HEK293 (cell line): ENCODE measurements around the gene NOX5.

Source experiments
- CTCF ChIA-PET: fragments of 350-600 bp; formaldehyde crosslinking; extraction: SDS; loops from one replicate; lab custom pipeline; 2021; ENCODE audit warnings: antibody characterized with exemption; lab: Yijun Ruan, JAX
- POLR2A ChIA-PET: fragments of 300-600 bp; formaldehyde crosslinking; extraction: SDS; loops from one replicate; lab custom pipeline; 2020; ENCODE audit warnings: antibody characterized with exemption, inconsistent platforms; lab: Yijun Ruan, JAX
- H3K27ac ChIP-seq: fragments of 200-500 bp; sonication (Bioruptor generic); 2 replicates; pipeline ENCODE4 v1.5.1; 2014; ENCODE audit warnings: low read depth, low read length, control low read depth, inconsistent platforms; ENCODE audit errors: extremely low read depth
- H3K36me3 ChIP-seq, 2 experiments: fragments of 200-500 bp in 1 of 2; sonication (Bioruptor generic) in 1 of 2; 1 replicate in 1 of 2; 2 replicates in 1 of 2; pipeline ENCODE4 v1.5.1; 2014 to 2017; ENCODE audit warnings: inconsistent platforms in 2 of 2, low read length in 2 of 2; ENCODE audit not compliant: control insufficient read depth in 2 of 2, insufficient read depth in 1 of 2
- H3K4me1 ChIP-seq: fragments of 200-500 bp; sonication (Bioruptor generic); 2 replicates; pipeline ENCODE4 v1.5.1; 2014; ENCODE audit warnings: mild to moderate bottlenecking, low read length, inconsistent platforms; ENCODE audit not compliant: control insufficient read depth, insufficient read depth
- H3K4me3 ChIP-seq: 2 replicates; pipeline ENCODE4 v1.5.1; 2011; ENCODE audit warnings: low read depth, mild to moderate bottlenecking, control low read depth, low read length, moderate library complexity
- H3K9me3 ChIP-seq: fragments of 200-500 bp; sonication (Bioruptor generic); 2 replicates; pipeline ENCODE4 v1.5.1; 2014; ENCODE audit warnings: low read depth, low read length, inconsistent platforms; ENCODE audit not compliant: control insufficient read depth, insufficient read depth
- HIC1 ChIP-seq: fragments of 450-650 bp; formaldehyde crosslinking; IDR thresholded peaks from 2 replicates; pipeline ENCODE4 v1.5.1; 2016; ENCODE audit warnings: missing biosample characterization, missing genetic modification characterization
- HOXA7 ChIP-seq: sonication (generic); formaldehyde crosslinking; IDR thresholded peaks from 2 replicates; pipeline ENCODE4 v1.8.1; 2022; ENCODE audit warnings: missing genetic modification reagents, borderline replicate concordance
- HOXC10 ChIP-seq: sonication (generic); formaldehyde crosslinking; IDR thresholded peaks from 2 replicates; pipeline ENCODE4 v1.8.1; 2023; ENCODE audit warnings: mild to moderate bottlenecking, missing genetic modification reagents
- KLF16 ChIP-seq: fragments of 450-650 bp; formaldehyde crosslinking; IDR thresholded peaks from 2 replicates; pipeline ENCODE4 v1.5.1; 2017; ENCODE audit warnings: missing biosample characterization, missing genetic modification characterization
- PRDM4 ChIP-seq: fragments of 450-650 bp; formaldehyde crosslinking; IDR thresholded peaks from 2 replicates; pipeline ENCODE4 v1.5.1; 2017; ENCODE audit warnings: missing biosample characterization, missing genetic modification characterization
- WT1 ChIP-seq: fragments of 450-650 bp; formaldehyde crosslinking; IDR thresholded peaks from 2 replicates; pipeline ENCODE4 v1.5.1; 2016; ENCODE audit warnings: missing biosample characterization, missing genetic modification characterization
- ZBTB6 ChIP-seq: fragments of 450-650 bp; formaldehyde crosslinking; IDR thresholded peaks from 2 replicates; pipeline ENCODE4 v1.5.1; 2017; ENCODE audit warnings: missing biosample characterization, missing genetic modification characterization
- ZBTB8A ChIP-seq: fragments of 450-650 bp; formaldehyde crosslinking; IDR thresholded peaks from 2 replicates; pipeline ENCODE4 v1.5.1; 2016; ENCODE audit warnings: missing biosample characterization, missing genetic modification characterization
- ZFP37 ChIP-seq: fragments of 450-650 bp; formaldehyde crosslinking; IDR thresholded peaks from 2 replicates; pipeline ENCODE4 v1.5.1; 2016; ENCODE audit warnings: missing biosample characterization, missing genetic modification characterization
- ZNF112 ChIP-seq: fragments of 450-650 bp; formaldehyde crosslinking; IDR thresholded peaks from 2 replicates; pipeline ENCODE4 v1.5.0; 2017; ENCODE audit warnings: missing biosample characterization, missing genetic modification characterization
- ZNF114 ChIP-seq: fragments of 450-650 bp; formaldehyde crosslinking; IDR thresholded peaks from 2 replicates; pipeline ENCODE4 v1.5.0; 2017; ENCODE audit warnings: missing biosample characterization, missing genetic modification characterization
- ZNF146 ChIP-seq: fragments of 450-650 bp; formaldehyde crosslinking; IDR thresholded peaks from 2 replicates; pipeline ENCODE4 v1.5.1; 2016; ENCODE audit warnings: missing biosample characterization, missing genetic modification characterization
- ZNF157 ChIP-seq: fragments of 450-650 bp; formaldehyde crosslinking; IDR thresholded peaks from 2 replicates; pipeline ENCODE4 v1.5.1; 2016; ENCODE audit warnings: missing biosample characterization, missing genetic modification characterization
- ZNF175 ChIP-seq: fragments of 450-650 bp; formaldehyde crosslinking; IDR thresholded peaks from 2 replicates; pipeline ENCODE4 v1.5.1; 2016; ENCODE audit warnings: missing biosample characterization, missing genetic modification characterization
- ZNF202 ChIP-seq: fragments of 450-650 bp; formaldehyde crosslinking; IDR thresholded peaks from 2 replicates; pipeline ENCODE4 v1.5.1; 2016; ENCODE audit warnings: missing biosample characterization, missing genetic modification characterization, borderline replicate concordance
- ZNF211 ChIP-seq: fragments of 450-650 bp; formaldehyde crosslinking; IDR thresholded peaks from 2 replicates; pipeline ENCODE4 v1.5.1; 2016; ENCODE audit warnings: low read depth, missing biosample characterization, missing genetic modification characterization
- ZNF302 ChIP-seq: fragments of 450-650 bp; formaldehyde crosslinking; IDR thresholded peaks from 2 replicates; pipeline ENCODE4 v1.5.1; 2016; ENCODE audit warnings: missing biosample characterization, missing genetic modification characterization, low read depth
- ZNF513 ChIP-seq: fragments of 450-650 bp; IDR thresholded peaks from 2 replicates; pipeline ENCODE4 v1.5.1; 2018; ENCODE audit warnings: missing biosample characterization, missing genetic modification characterization
- ZNF768 ChIP-seq: fragments of 450-650 bp; formaldehyde crosslinking; IDR thresholded peaks from 2 replicates; pipeline ENCODE4 v1.5.1; 2018; ENCODE audit warnings: missing biosample characterization, mild to moderate bottlenecking, missing genetic modification characterization
- ZNF777 ChIP-seq: fragments of 450-650 bp; formaldehyde crosslinking; IDR thresholded peaks from 2 replicates; pipeline ENCODE4 v1.5.1; 2017; ENCODE audit warnings: missing biosample characterization, missing genetic modification characterization, borderline replicate concordance
- ZNF830 ChIP-seq: fragments of 450-650 bp; IDR thresholded peaks from 2 replicates; pipeline ENCODE4 v1.5.0; 2018; ENCODE audit warnings: missing biosample characterization, missing genetic modification characterization, low read depth, mild to moderate bottlenecking, moderate library complexity
- ZNF837 ChIP-seq: fragments of 450-650 bp; formaldehyde crosslinking; IDR thresholded peaks from 2 replicates; pipeline ENCODE4 v1.5.1; 2016; ENCODE audit warnings: missing biosample characterization, missing genetic modification characterization
- ZSCAN18 ChIP-seq: fragments of 450-650 bp; formaldehyde crosslinking; IDR thresholded peaks from 2 replicates; pipeline ENCODE4 v1.5.1; 2016; ENCODE audit warnings: missing biosample characterization, missing genetic modification characterization

Gene NOX5

GRCh38 chr15:69046781-69047180, 32.3 kb downstream of the NOX5 start:
- CTCF ChIA-PET, result interaction anchor here (1.0 to 4.9 kb wide), 2 partner anchors 10 to 12 kb away, joined by 5 to 32 read pairs; no protein-coding TSS in a partner anchor
- Histone ChIP-seq H3K36me3 (no peaks in the 10 kb centered on the region), H3K4me3 (no peak overlapping the region), H3K4me1 (peaks cover 3% of the 10 kb centered on the region; the same call in 1 of the 2 replicates), H3K9me3 (no peaks in the 10 kb centered on the region), H3K27ac (no peak overlapping the region)
- POLR2A ChIA-PET, result no interaction called here
- TF ChIP-seq ZNF513 (no peak), HOXA7 (CRISPR knock-in tag) (no peak), ZNF157 (tag by site-specific recombination) (no peak), ZNF830 (tag by site-specific recombination) (no peak), ZNF211 (tag by site-specific recombination) (no peak), ZNF768 (no peak), KLF16 (tag by site-specific recombination) (no peak), ZFP37 (no peak), ZBTB6 (tag by site-specific recombination) (no peak), ZNF302 (tag by site-specific recombination) (no peak), ZNF175 (tag by site-specific recombination) (no peak), PRDM4 (no peak), ZNF837 (tag by site-specific recombination) (no peak), ZNF114 (tag by site-specific recombination) (no peak), ZNF202 (tag by site-specific recombination) (no peak)

GRCh38 chr15:69049976-69050375, 35.5 kb downstream of the NOX5 start:
- no peaks in the 10 kb centered on the region for H3K36me3 ChIP-seq
- H3K9me3 ChIP-seq, result no peaks in the 10 kb centered on the region
- H3K4me3 ChIP-seq, result no peak overlapping the region
- POLR2A ChIA-PET, result no interaction called here
- CTCF ChIA-PET, result no interaction called here
- H3K27ac ChIP-seq, result no peak overlapping the region
- H3K4me1 ChIP-seq, result peaks cover 2% of the 10 kb centered on the region; the same call in 1 of the 2 replicates
- TF ChIP-seq ZNF146 (tag by site-specific recombination) (peak; percentile 88), ZBTB8A (tag by site-specific recombination) (no peak)

GRCh38 chr15:69055251-69055650, 40.8 kb downstream of the NOX5 start:
- Histone ChIP-seq H3K4me1 (no peaks in the 10 kb centered on the region), H3K27ac (no peak overlapping the region), H3K4me3 (no peak overlapping the region), H3K9me3 (no peaks in the 10 kb centered on the region), H3K36me3 (no peaks in the 10 kb centered on the region)
- ChIA-PET POLR2A (no interaction called here), CTCF (interaction anchor here (0.7 to 1.7 kb wide), 4 partner anchors 13 to 340 kb away, joined by 3 to 5 read pairs (median 3); no protein-coding TSS in a partner anchor)
- TF ChIP-seq ZBTB6 (tag by site-specific recombination) (no peak), HOXC10 (CRISPR knock-in tag) (no peak), ZNF777 (tag by site-specific recombination) (no peak), WT1 (tag by site-specific recombination) (no peak), ZSCAN18 (tag by site-specific recombination) (no peak), ZNF112 (tag by site-specific recombination) (no peak), HIC1 (tag by site-specific recombination) (no peak), ZNF302 (tag by site-specific recombination) (no peak)
